GM18508 (cell line): ENCODE results near the gene OSBPL5.

ENCODE experiments used
- ATAC-seq: cut with Tn5 transposase; IDR thresholded peaks from one replicate; pipeline ENCODE4 v1.9.1; 2021; ENCODE audit warnings: moderate number of reproducible peaks; ENCODE audit not compliant: insufficient read depth, unreplicated experiment

OSBPL5 gene

GRCh38 chr11:3136546-3137455, 28.3 kb downstream of the OSBPL5 start:
- no peak for ATAC-seq

DNA sequence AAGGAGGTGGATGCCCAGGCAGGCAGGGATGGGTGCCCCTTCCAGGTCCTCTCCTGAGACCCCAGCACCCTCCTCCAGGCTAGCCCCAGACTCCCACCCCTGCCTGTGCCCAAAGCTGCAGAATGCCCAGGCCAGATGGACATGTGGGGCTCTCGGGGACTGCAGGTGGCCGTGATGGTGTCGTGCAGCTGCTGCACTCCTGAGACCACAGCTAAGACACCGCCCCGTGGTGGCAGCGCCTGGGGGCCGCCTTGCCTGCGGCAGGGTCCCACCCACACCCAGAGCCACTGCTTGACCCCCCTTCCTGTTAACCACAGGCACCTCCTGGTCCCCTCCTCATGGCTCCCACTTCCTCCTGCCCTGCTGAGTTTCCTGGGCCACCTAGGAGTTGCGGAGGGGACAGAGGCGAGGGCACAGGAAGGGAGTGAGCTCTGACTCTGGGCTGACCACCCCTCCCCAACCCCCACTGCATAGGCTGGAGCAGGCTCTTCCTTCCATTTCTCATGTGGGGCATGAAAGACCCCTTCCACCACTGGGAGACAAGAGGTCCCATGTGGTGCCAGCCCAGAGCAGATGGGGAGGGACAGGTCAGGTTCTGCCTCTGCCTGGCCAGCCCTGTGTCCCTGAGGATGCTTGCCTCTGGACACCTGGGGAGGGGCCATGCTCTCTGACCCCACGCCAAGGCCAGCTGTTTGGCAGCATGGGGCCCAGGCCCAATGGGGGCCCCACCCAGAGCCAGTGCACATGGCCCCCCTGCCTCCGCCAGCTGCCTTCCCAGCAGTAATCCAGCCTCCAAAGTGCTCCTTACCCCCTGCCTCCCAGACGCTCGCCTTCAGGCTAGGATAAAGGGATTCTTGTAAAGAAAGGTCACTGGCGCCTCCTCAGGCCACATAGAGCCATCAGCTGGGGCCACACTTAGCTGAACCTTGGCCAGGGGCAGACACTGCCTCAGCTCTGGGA, 29.3 kb downstream of the OSBPL5 start:
- ATAC-seq, result no peak

GRCh38 chr11:3134651-3135480, 30.2 kb downstream of the OSBPL5 start:
- no peak for ATAC-seq

DNA sequence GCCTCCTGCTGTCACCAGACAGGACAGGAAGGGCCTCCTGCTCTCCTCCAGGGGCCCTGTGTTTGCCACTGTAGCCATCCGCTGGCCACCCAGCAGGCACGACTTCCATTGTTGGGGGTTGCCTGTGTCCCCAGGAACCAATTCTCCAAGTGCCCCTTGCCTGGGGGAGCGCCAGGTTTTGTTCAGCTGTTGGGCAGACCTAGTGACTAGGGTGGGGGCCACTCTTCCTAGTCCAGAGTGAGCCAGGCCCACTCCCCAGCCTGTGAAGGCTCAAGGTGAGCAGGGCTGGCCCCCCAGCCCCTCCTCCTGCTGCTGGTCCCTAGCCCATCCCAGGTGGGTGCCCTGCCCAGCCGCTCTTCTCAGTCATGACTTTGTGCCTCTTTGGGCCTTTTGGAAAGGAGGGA, 30.9 kb downstream of the OSBPL5 start:
- no peak for ATAC-seq

- ATAC-seq, result no peak
Observed at GRCh38 chr11:3133261-3134217, 31.6 kb downstream of the OSBPL5 start.

DNA sequence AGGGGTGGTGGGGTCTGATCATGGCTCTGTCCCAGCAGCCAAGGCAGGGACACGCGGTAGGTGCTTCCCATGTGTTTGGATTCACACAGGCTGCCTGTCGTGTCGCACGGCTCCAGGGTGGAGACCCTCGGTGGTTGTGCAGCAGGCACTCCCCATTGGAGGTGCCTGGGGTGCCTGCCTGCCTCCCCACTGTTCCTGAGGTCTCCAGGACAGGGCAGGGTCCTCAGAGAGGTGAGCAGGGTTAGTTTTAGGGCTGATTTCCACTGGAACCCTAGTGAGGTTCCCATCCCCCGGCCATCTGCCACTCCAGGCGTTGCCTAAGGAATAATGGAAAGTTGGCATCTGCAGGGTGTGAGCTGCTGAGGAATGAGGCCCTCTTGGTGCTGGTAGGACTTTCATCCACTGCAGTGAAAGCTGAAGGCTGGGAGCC, 32.3 kb downstream of the OSBPL5 start:
- ATAC-seq, result no peak

- ATAC-seq, result no peak
Observed at GRCh38 chr11:3132271-3132781, 32.8 kb downstream of the OSBPL5 start.

GRCh38 chr11:3131330-3131941, 33.7 kb downstream of the OSBPL5 start:
- no peak for ATAC-seq

GRCh38 chr11:3130269-3131071, 34.6 kb downstream of the OSBPL5 start:
- ATAC-seq, result no peak

GRCh38 chr11:3129591-3130268, 35.4 kb downstream of the OSBPL5 start:
- ATAC-seq, result no peak

- no peak for ATAC-seq
Observed at GRCh38 chr11:3129181-3129590, 35.9 kb downstream of the OSBPL5 start.

DNA sequence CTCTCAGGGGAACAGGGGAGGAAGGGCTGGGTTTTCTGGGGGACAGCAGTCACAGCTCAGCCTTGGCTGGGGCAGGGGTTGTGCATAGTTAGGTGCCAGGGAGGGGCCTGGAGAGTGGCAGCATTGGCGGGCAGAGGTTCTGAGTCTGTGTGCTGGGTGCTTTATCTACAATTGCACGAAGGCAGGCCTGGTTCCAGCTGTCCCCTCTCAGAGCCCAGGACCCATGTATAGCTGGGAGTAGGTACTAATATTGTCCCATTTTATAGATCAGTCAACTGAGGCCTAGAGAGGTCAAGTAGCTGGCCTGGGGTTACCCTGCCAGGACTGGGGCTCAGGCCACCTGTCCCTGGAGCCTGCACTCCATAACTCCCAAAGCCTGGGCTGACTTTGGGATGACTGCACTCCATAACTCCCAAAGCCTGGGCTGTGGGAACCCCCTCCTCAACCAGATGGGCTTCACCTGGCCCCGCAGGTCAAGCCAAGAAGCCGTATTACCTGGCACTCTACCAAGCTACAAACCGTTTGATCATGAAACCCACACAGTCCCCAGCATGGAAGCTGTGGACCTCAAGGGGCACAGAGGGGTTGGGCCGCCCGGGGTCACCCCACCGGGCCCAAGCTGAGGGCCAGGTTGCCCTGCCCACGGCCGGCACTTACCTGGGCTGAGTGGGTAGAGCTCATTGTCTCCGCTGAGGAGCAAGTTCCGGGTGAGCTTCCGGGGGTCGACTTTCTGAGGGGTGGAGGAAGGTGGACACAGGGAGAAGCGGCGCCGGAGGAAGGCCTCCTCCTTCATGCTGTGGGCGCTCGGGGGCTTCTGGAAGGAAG, 36.5 kb downstream of the OSBPL5 start:
- ATAC-seq, result no peak

DNA sequence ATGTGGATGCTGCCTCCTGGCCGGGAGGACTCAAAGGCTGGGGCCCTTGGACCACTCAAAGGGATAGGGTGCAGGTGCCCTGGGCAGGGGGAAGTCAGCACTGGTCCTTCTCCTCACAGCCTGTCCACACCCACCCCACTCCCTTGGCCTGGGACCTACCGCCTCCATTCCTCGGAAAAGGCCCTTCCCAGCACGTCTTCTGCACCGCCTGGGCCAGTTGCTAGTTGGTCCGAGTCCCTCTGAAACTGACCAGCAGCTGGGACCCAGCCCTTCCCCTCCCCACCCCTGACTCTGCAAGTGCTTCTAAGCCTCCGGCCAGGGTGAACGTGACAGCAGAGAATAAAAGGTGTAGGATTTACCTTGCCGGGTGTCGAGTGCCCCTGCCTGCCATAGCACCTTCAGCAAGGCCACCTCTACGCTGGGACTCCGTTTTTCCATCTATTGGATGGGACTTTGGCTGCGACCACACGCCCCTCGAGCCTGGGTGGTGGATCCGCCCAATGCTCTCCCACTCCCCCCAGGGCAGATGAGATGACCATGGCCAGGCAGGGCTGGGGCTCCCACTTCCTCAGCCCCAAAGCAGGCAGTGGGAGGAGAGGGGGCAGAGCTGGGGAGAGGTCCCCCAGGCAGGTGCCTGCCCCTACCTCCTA, 37.3 kb downstream of the OSBPL5 start:
- ATAC-seq, result no peak

GRCh38 chr11:3126901-3127691, 38.0 kb downstream of the OSBPL5 start:
- ATAC-seq, result no peak
